ENCODE results near the gene GPC6.

- TF ChIP-seq GATA2 (IDR thresholded peaks at IDR 0.05; ENCODE audit: low read depth, low read length): no peak
- no peak for TF ChIP-seq GATA3 (IDR thresholded peaks at IDR 0.05; ENCODE audit: low read depth, low read length)
Measured at GRCh38 chr13:93687261-93687660, 460.7 kb downstream of the GPC6 start.

Data from SH-SY5Y (cell line).